AG09319 (cell line): ENCODE data around the gene PNMA6A.
"Not testable (repeated sequence)": the region's sequence is repeated elsewhere in the genome, so short reads cannot be mapped to it uniquely, and the experiment has no call there.

Source experiments
- DNase-seq: peaks from one replicate; pipeline ENCODE4 v3.0.0-alpha.2; 2010; ENCODE audit warnings: low read depth; ENCODE audit errors: extremely low read depth
- TF ChIP-seq, protein P1 (sequence below): IDR thresholded peaks from 2 replicates; pipeline ENCODE4 v1.5.1; 2011; ENCODE audit warnings: low read depth, mild to moderate bottlenecking, inconsistent platforms, low read length, moderate library complexity

PNMA6A gene

DNA sequence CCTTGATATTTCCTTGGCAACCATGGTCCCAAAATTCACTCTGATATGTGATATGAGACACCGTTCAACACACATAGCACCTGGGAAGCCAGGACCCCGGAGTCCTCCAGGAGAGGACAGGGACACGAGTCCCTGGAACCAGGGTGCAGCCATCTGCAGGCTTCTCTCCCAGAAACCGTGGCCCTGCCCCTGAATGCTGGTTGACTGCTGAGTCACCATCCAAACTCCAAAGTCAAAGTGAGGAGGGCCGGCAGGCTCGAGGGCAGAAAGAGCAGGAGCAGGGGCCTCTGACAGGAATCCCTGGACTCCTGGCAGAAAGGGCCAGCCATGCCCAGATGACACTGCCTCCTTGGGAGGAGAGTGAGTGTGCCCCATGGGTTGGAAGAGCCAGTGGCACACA is 6.9 kb upstream of the PNMA6A start:
- DNase-seq = no peak
- TF ChIP-seq, protein P1, sequence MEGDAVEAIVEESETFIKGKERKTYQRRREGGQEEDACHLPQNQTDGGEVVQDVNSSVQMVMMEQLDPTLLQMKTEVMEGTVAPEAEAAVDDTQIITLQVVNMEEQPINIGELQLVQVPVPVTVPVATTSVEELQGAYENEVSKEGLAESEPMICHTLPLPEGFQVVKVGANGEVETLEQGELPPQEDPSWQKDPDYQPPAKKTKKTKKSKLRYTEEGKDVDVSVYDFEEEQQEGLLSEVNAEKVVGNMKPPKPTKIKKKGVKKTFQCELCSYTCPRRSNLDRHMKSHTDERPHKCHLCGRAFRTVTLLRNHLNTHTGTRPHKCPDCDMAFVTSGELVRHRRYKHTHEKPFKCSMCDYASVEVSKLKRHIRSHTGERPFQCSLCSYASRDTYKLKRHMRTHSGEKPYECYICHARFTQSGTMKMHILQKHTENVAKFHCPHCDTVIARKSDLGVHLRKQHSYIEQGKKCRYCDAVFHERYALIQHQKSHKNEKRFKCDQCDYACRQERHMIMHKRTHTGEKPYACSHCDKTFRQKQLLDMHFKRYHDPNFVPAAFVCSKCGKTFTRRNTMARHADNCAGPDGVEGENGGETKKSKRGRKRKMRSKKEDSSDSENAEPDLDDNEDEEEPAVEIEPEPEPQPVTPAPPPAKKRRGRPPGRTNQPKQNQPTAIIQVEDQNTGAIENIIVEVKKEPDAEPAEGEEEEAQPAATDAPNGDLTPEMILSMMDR = no peak

DNA sequence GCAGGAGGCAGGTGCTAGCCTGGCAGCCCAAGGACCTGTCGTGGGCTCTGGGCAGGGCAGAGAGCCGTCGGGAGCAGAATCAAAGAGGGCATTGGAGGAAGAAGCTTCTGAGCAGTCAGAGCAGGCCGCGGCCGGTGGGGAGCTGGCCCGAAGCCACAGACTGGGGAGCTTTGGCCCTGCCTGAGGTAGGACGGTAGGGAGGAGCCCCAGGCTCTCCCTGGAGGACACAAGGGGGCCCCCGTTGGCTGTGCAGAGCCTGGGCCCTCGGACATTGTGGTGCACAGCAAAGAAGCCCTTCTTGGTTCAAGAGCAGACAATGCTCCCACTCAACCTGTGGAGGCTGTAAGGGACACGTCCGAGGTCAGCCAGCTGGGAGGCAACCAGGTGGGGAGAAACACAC is 5.9 kb upstream of the PNMA6A start:
- DNase-seq = not testable (repeated sequence)

DNA sequence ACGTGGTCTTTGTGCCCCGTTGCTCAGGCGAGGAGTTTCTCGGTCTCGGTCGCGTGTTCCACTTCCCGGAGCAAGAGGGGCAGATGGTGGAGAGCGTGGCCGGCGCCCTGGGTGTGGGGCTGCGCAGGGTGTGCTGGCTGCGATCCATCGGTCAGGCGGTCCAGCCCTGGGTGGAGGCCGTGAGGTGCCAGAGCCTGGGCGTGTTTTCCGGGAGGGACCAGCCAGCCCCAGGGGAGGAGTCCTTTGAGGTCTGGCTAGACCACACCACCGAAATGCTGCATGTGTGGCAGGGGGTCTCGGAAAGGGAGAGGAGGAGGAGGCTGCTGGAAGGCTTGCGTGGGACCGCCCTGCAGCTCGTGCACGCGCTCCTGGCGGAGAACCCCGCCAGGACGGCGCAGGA is 1.1 kb downstream of the PNMA6A start:
- not testable (repeated sequence) for DNase-seq

DNA sequence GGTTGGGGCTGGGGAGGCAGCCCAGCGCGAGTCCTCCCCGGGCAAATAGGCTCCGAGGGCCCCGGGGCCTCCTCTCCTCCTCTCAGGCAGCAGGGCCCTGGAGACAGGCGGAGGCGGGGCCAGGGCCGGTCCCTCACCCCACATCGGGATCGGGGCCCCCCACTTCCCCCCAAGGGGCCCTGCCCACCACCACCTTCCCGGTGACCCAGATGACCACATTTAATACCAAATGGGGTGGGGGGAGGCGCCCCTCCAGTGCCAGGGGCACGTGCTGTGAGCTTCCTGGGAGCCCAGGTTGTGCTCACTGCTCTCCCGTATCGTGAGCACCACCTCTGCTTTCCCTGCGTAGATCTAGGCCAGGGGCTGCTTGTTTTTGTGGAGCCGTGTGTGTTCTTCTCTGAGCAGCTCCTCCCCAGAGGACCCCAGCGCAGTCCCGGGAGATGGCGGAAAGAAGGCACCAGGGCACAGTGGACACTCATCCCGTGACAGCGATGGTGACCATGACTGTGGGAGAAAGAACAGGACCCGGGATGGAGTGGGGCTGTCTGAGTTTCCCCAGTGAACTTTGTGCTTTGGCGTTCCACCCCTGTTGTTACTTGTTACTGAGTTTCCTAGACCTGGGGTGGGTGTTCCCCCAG is 2.1 kb downstream of the PNMA6A start:
- TF ChIP-seq, protein P1 = no peak
- no peak for DNase-seq

DNA sequence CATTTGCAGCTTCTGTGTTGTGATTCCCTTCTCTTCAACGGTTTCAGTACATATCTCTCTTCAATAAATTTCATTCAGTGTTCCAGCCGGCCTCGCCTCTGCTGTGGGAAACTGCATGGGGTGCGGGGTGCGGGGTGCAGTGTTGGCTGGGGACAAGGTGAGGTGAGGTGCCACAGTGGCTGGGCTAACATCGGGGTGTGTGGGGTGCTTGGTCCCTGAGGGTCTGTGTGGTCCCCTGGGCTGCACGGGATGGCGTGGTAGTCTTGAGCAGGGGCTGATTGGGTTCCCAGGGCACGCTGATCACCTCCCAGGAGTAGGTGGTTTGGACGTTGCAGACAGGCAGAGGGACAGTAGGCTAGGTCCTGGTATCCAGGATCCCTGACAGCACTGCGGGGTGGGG is 2.7 kb downstream of the PNMA6A start:
- TF ChIP-seq, protein P1 = no peak
- DNase-seq = no peak

DNA sequence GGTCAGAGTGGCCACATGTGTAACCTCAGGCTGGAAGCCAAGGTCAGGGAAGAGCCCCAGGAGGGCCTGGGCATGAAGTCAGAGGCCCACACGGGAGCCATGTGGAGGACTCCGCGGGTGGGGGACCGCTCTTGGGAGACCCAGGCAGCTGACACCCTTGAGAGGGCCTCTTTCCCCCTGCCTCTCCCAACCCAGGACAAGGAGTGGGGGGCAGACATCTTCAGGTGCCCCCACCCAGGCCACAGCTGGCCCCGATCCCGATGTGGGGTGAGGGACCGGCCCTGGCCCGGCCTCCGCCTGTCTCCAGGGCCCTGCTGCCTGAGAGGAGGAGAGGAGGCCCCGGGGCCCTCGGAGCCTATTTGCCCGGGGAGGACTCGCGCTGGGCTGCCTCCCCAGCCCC is 3.1 kb downstream of the PNMA6A start:
- TF ChIP-seq, protein P1 = no peak
- no peak for DNase-seq

DNA sequence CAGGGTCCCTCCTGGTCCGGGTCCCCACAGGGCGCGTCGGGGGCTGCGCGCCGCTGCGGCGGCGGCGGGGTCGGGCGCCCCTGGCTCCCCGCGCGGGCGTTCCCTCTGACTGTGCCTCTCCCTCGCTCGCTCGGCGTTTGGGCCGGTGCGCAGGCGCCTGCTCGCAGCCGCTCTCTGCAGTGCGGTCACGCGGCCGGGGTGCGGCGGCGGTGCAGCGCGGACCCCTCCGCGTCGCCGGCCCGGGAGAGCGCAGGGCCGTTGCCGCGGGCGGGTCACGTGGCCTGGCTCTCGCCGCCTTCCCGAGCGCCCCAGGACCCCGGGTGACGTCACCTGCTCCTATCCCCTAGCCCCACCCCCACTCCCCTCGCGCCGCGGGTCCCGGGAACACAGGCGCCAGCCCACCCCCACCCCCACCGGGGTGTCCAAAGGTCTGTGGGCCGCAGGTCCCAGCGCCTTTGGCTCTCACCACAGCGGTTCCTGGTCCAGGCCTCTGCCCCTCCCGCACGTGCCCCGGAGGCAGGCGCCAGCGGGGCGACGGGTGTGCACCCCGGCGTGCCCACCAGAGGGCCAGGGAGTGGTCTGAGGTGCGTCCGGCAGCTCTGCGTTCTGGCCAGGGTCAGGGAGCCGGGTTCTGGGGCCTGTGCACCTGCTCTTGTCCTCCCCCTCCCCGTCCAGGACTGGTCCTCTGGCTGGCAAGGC is 5.3 kb downstream of the PNMA6A start:
- DNase-seq = not testable (repeated sequence)

DNA sequence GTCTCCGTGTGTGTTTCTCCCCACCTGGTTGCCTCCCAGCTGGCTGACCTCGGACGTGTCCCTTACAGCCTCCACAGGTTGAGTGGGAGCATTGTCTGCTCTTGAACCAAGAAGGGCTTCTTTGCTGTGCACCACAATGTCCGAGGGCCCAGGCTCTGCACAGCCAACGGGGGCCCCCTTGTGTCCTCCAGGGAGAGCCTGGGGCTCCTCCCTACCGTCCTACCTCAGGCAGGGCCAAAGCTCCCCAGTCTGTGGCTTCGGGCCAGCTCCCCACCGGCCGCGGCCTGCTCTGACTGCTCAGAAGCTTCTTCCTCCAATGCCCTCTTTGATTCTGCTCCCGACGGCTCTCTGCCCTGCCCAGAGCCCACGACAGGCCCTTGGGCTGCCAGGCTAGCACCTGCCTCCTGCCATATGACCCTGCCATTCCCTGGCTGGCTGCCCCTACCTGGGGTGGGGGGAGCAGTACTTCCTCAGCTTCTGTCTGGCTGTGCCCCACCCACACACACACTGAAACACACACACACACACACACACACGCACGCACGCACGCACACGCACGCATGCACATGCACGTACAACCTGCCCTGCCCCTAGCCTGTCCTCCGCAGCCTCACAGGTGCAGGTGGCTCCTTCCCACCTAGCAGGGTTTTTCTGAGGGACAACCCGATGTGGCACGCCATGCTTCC is 11.1 kb downstream of the PNMA6A start:
- DNase-seq = not testable (repeated sequence)

DNA sequence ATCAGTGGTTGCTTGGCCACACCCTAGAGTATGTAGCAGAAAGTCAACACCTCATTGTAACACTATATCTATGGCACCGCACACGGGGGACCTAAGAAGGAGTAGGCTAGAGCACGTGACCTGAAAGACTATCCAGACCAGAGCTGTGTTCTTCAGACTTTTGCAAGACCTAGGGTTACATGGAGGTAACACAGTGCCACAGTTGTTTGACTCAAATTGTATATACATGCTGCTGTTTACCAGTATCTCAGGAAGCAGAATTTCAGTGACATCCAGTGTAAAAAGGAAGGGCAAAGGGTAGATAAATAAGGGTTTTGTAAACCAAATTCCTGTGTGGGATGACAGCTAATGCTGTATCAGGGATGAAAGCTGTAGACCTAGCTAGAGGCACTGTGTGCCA is 30.2 kb downstream of the PNMA6A start:
- TF ChIP-seq, protein P1 = no peak
- no peak for DNase-seq

DNA sequence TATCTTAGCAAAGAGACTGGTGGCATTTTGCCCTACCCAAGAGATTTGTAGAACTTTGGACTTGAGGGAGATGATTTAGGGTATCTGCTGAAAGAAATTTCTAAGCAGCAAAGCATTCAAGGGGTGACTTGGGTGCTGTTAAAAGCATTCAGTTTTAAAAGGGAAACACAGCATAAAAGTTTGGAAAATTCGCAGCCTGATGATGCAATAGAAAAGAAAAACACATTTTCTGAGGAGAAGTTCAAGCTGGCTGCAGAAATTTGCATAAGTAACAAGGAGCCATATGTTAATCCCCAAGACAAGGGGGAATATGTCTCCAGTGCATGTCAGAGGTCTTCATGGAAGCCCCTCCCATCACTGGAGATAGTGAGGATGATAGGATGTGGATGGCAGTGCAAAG is 32.7 kb downstream of the PNMA6A start:
- DNase-seq = not testable (repeated sequence)

DNA sequence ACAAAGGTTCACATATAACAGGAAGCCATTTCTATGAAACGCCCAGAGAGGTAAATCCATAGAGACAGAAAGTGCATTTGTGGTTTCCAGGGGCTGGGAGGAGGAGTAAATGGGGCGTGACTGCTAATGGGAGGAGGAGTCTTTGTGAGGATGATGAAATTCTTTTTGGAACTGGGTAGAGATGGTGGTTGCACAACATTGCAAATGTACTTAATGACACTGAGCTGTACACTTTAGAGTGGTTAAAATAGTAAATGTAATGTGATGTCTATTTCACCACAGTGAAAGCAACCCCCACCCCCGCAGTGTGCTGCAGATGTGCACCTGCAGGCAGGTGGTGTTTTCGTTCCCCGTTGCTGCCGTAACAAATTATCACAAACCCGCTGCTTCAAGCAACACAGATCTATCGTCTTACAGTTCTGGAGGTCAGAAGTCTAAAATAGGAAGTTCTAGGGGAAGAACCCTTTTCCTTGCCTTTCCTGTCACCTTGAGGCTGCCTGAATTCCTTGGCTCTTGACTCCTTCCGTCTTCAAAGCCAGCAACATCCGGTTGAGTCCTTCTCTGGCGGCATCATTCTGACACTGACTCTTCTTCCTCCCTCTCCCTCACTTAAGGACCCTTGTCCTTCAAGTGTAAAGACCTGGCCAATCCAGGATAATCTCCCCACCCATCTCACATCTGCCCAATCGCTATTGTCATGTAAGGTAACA is 34.0 kb downstream of the PNMA6A start:
- DNase-seq = not testable (repeated sequence)

DNA sequence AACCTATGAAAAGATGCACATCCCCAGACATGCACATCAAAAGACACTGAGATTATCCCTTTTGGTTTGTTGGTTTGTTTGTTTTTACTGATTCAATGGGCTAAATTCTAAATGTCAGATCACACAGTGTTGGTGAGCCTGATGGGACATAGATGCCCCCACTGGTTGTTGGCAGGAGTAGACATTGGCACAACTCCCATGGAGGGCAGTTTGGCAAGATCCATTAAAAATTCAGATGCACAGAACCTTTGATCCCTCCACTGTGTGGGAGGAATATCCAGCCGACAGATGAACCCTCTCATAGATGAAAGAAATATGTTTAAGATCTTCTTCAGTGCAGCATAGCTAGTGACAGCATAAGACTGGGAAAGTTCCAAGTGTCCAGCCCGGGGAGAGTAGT is 38.5 kb downstream of the PNMA6A start:
- DNase-seq = not testable (repeated sequence)

DNA sequence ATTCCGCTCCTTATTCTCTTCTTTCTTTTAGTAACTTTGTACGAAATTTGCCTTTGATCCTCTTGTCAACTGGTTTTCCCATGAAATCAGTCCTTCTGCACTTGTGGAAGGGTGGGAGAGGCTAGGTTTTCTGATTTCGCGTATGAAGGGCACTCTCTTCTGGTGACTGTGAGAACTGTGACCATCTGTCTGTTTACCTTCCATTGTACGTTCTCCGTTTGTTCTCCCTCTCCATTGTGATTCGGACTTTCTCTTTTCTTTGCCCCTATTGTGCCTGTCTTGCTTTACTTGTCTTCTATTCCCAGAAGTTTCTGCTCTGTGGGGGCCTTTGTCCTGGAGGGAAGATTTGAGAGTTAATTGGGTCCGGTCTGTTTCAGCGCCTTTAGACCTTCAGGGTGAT is 41.6 kb downstream of the PNMA6A start:
- DNase-seq = not testable (repeated sequence)

DNA sequence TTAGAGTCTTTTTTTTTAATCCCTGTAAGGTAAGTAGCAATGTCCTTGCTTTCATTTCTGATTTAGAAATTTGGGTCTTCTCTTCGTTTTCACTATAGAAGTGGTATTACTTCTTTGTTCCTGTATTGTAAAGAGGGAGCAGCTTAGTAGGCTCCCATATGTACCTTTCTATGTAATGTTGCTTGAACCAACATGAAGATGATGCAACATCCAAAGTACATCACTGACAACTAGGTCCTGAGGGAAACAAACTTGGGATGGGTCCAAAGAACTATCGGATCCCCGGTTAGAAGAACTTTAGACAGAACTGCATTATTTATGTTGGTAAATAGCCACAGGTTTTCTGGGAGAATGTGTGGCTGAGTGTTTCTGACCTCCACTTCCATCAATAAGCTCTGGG is 45.5 kb downstream of the PNMA6A start:
- not testable (repeated sequence) for DNase-seq
